A673 (cell line): ENCODE data around the gene COA8. TPM values are rescaled to one million over a fixed set of nuclear protein-coding genes. Genes with fewer than 3 reads are reported as not detected.

Experiments
- BruUV-seq: library from RNA; stranded (reverse); fragments of 400-500 nt; replicated peaks from 2 replicates; lab custom pipeline; 2021; lab: Mats Ljungman, UMichigan
- CTCF ChIA-PET: fragments of 300-600 bp; sonication (Branson Sonifier 250); formaldehyde crosslinking; loops from one replicate; lab custom pipeline; 2022; ENCODE audit warnings: antibody characterized with exemption; lab: Charles Lee
- POLR2A ChIA-PET: fragments of 300-600 bp; sonication (Branson Sonifier 250); formaldehyde crosslinking; loops from one replicate; lab custom pipeline; 2022; ENCODE audit warnings: antibody characterized with exemption; ENCODE audit not compliant: low non-redundant PET; lab: Charles Lee
- DNase-seq: peaks from one replicate; pipeline ENCODE4 v3.0.0-alpha.2; 2015; ENCODE audit warnings: low spot score
- H3K27ac ChIP-seq: fragments of 200-600 bp; sonication (generic); 2 replicates; pipeline ENCODE4 v1.5.1; 2016; ENCODE audit warnings: mixed run types, low read depth, mild to moderate bottlenecking, mixed read lengths, antibody characterized with exemption, low read length; ENCODE audit not compliant: poor library complexity, severe bottlenecking
- H3K27me3 ChIP-seq: fragments of 200-600 bp; sonication (generic); replicated peaks from 2 replicates; pipeline ENCODE4 v1.6.1; 2017; ENCODE audit warnings: mixed run types, low read depth, mild to moderate bottlenecking, mixed read lengths, antibody characterized with exemption, low read length; ENCODE audit not compliant: insufficient read depth, poor library complexity
- H3K36me3 ChIP-seq: fragments of 200-600 bp; sonication (generic); 2 replicates; pipeline ENCODE4 v1.6.1; 2016; ENCODE audit warnings: mixed run types, mild to moderate bottlenecking, mixed read lengths, antibody characterized with exemption, low read length; ENCODE audit not compliant: insufficient read depth, poor library complexity, severe bottlenecking
- H3K4me1 ChIP-seq: fragments of 200-600 bp; sonication (generic); 2 replicates; pipeline ENCODE4 v1.6.1; 2017; ENCODE audit warnings: mixed run types, mild to moderate bottlenecking, mixed read lengths, antibody characterized with exemption, low read length; ENCODE audit not compliant: insufficient read depth, poor library complexity, severe bottlenecking
- H3K4me3 ChIP-seq: fragments of 200-600 bp; sonication (generic); 2 replicates; pipeline ENCODE4 v1.5.1; 2016; ENCODE audit warnings: low read depth, mixed run types, mild to moderate bottlenecking, mixed read lengths, low read length; ENCODE audit not compliant: poor library complexity, severe bottlenecking
- H3K9me3 ChIP-seq: fragments of 200-600 bp; sonication (generic); 2 replicates; pipeline ENCODE4 v1.6.1; 2016; ENCODE audit warnings: mixed run types, low read depth, mild to moderate bottlenecking, mixed read lengths, antibody characterized with exemption, low read length; ENCODE audit not compliant: poor library complexity, severe bottlenecking
- CTCF ChIP-seq: fragments of 300-800, 200-600 bp; sonication (generic); conservative IDR thresholded peaks from 2 replicates; pipeline ENCODE4 v1.5.1; 2017; ENCODE audit warnings: low read depth, mild to moderate bottlenecking, antibody characterized with exemption, low read length, moderate library complexity, mixed read lengths
- EZH2 ChIP-seq: fragments of 200-600 bp; sonication (generic); IDR thresholded peaks from 2 replicates; pipeline ENCODE4 v1.6.1; 2017; ENCODE audit warnings: borderline replicate concordance, low read depth, mild to moderate bottlenecking, mixed read lengths, antibody characterized with exemption, low read length; ENCODE audit not compliant: poor library complexity, severe bottlenecking
- intact Hi-C: fragments of 100-400 bp; cut with micrococcal nuclease; formaldehyde crosslinking; loops from one replicate; pipeline ENCODE4 v1.10.0; 2022; ENCODE audit not compliant: unreplicated experiment
- total RNA-seq: library from RNA; stranded (reverse); gene quantifications from 2 replicates; pipeline ENCODE4 v1.2.3, GENCODE V29; 2021

COA8 gene
- total RNA-seq, 1 experiment from 2014 or later = 51.0 TPM

- no peaks in the 10 kb centered on the region for H3K9me3 ChIP-seq
- BruUV-seq = no TSS peak
- no peak overlapping the region for H3K27ac ChIP-seq
- no peak overlapping the region for H3K4me3 ChIP-seq
- no peaks in the 10 kb centered on the region for H3K27me3 ChIP-seq
- no peak for TF ChIP-seq EZH2
- TF ChIP-seq CTCF = no peak
- ChIA-PET POLR2A (no interaction called here), CTCF (no interaction called here)
- no peaks in the 10 kb centered on the region for H3K36me3 ChIP-seq
- intact Hi-C loops = no loop called here
- no peak for DNase-seq
- peaks cover 23% of the 10 kb centered on the region for H3K4me1 ChIP-seq
Observed at GRCh38 chr14:103526914-103527248, 35.9 kb upstream of the COA8 start.

- ChIA-PET CTCF (no interaction called here), POLR2A (no interaction called here)
- Histone ChIP-seq H3K4me3 (no peak overlapping the region), H3K27me3 (no peaks in the 10 kb centered on the region), H3K9me3 (no peaks in the 10 kb centered on the region), H3K4me1 (peaks cover 23% of the 10 kb centered on the region), H3K36me3 (no peaks in the 10 kb centered on the region), H3K27ac (peak overlapping the region; percentile 82)
- TF ChIP-seq CTCF = no peak
- no peak for TF ChIP-seq EZH2
- DNase-seq = peak; percentile 52
- intact Hi-C loops = no loop called here
- no TSS peak for BruUV-seq
Observed at GRCh38 chr14:103527408-103528145, 35.2 kb upstream of the COA8 start.

GRCh38 chr14:103528146-103528586, 34.6 kb upstream of the COA8 start:
- ChIA-PET POLR2A (no interaction called here), CTCF (interaction anchor here (0.7 to 0.8 kb wide), 2 partner anchors 11 to 30 kb away, joined by 4 read pairs; no protein-coding TSS in a partner anchor)
- no peak for DNase-seq
- no TSS peak for BruUV-seq
- H3K27ac ChIP-seq = peak overlapping the region; percentile 82
- no peaks in the 10 kb centered on the region for H3K36me3 ChIP-seq
- no peaks in the 10 kb centered on the region for H3K27me3 ChIP-seq
- peaks cover 19% of the 10 kb centered on the region for H3K4me1 ChIP-seq
- peak overlapping the region; percentile 99 for H3K4me3 ChIP-seq
- intact Hi-C loops = no loop called here
- TF ChIP-seq CTCF = no peak
- no peaks in the 10 kb centered on the region for H3K9me3 ChIP-seq
